OCI-LY7 (cell line): Measurements from ENCODE around the gene CFTR. TPM values are rescaled to one million over a fixed set of nuclear protein-coding genes. Genes with fewer than 3 reads are reported as not detected.
"Not testable (repeated sequence)": the region's sequence is repeated elsewhere in the genome, so short reads cannot be mapped to it uniquely, and the experiment has no call there.

Source experiments
- BruUV-seq: library from RNA; stranded (reverse); fragments of 400-500 nt; replicated peaks from 2 replicates; lab custom pipeline; 2021; lab: Mats Ljungman, UMichigan
- CTCF ChIA-PET: fragments of 300-600 bp; sonication (Branson Sonifier 250); formaldehyde crosslinking; loops from one replicate; lab custom pipeline; 2022; ENCODE audit warnings: antibody characterized with exemption; ENCODE audit not compliant: unreplicated experiment; lab: Charles Lee
- POLR2A ChIA-PET: fragments of 300-600 bp; sonication (Branson Sonifier 250); formaldehyde crosslinking; loops from one replicate; lab custom pipeline; 2022; ENCODE audit warnings: antibody characterized with exemption; lab: Charles Lee
- DNase-seq: peaks from one replicate; pipeline ENCODE4 v3.0.0-alpha.2; 2015; ENCODE audit warnings: low spot score
- H2AFZ ChIP-seq: fragments of 200-600 bp; sonication (generic), shearing (Covaris generic); 2 replicates; pipeline ENCODE4 v1.6.1; 2014; ENCODE audit warnings: mild to moderate bottlenecking, antibody characterized with exemption, low read length, moderate library complexity
- H3K27ac ChIP-seq: fragments of 200-600 bp; sonication (generic); 2 replicates; pipeline ENCODE4 v1.5.1; 2014; ENCODE audit warnings: mixed run types, low read depth, mild to moderate bottlenecking, moderate library complexity, low read length, inconsistent platforms; ENCODE audit not compliant: poor library complexity, severe bottlenecking
- H3K36me3 ChIP-seq: fragments of 200-600 bp; sonication (generic); 2 replicates; pipeline ENCODE4 v1.6.1; 2014; ENCODE audit warnings: mild to moderate bottlenecking, antibody characterized with exemption, low read length, moderate library complexity, mixed read lengths; ENCODE audit not compliant: insufficient read depth
- H3K4me1 ChIP-seq: fragments of 200-600 bp; sonication (generic); 2 replicates; pipeline ENCODE4 v1.5.1; 2014; ENCODE audit warnings: mild to moderate bottlenecking, low read length; ENCODE audit not compliant: insufficient read depth, poor library complexity, severe bottlenecking
- H3K4me2 ChIP-seq: fragments of 200-600 bp; sonication (generic); 2 replicates; pipeline ENCODE4 v1.6.1; 2014; ENCODE audit warnings: mild to moderate bottlenecking, low read length
- H3K4me3 ChIP-seq: fragments of 200-600 bp; sonication (generic); 2 replicates; pipeline ENCODE4 v1.5.1; 2014; ENCODE audit warnings: mild to moderate bottlenecking, low read depth, low read length; ENCODE audit not compliant: poor library complexity, severe bottlenecking
- H3K79me2 ChIP-seq: fragments of 200-600 bp; sonication (generic); 2 replicates; pipeline ENCODE4 v1.6.1; 2016; ENCODE audit warnings: low read depth, mild to moderate bottlenecking, low read length, moderate library complexity, mixed read lengths; ENCODE audit not compliant: insufficient read depth
- H3K9me2 ChIP-seq: fragments of 200-600 bp; sonication (generic); 2 replicates; pipeline ENCODE4 v1.6.1; 2016; ENCODE audit warnings: mild to moderate bottlenecking, low read length, mixed read lengths; ENCODE audit not compliant: insufficient read depth
- H3K9me3 ChIP-seq: fragments of 200-600 bp; sonication (generic); 2 replicates; pipeline ENCODE4 v1.6.1; 2014; ENCODE audit warnings: mild to moderate bottlenecking, mixed run types, low read length, mixed read lengths
- H4K20me1 ChIP-seq: fragments of 200-600 bp; sonication (generic); 2 replicates; pipeline ENCODE4 v1.6.1; 2014; ENCODE audit warnings: mild to moderate bottlenecking, antibody characterized with exemption, low read length, moderate library complexity, mixed read lengths; ENCODE audit not compliant: insufficient read depth
- CTCF ChIP-seq: fragments of 200-600 bp; sonication (generic); conservative IDR thresholded peaks from 2 replicates; pipeline ENCODE4 v1.5.1; 2014; ENCODE audit warnings: mild to moderate bottlenecking, antibody characterized with exemption, low read length, moderate library complexity, mixed read lengths
- EZH2phosphoT487 ChIP-seq: fragments of 200-600 bp; sonication (generic); IDR thresholded peaks from 2 replicates; pipeline ENCODE4 v1.6.1; 2018; ENCODE audit warnings: low read depth, borderline replicate concordance, mild to moderate bottlenecking, mixed run types, antibody characterized with exemption, low read length, moderate library complexity, mixed read lengths
- intact Hi-C: fragments of 100-400 bp; cut with micrococcal nuclease; formaldehyde crosslinking; loops from one replicate; pipeline ENCODE4 v1.10.0; 2022; ENCODE audit not compliant: unreplicated experiment
- total RNA-seq, 2 experiments: library from RNA; depleted of rRNA in 1 of 2; stranded (reverse); fragments of >200 nt in 1 of 2; shearing (Covaris generic) in 1 of 2; gene quantifications; 2 replicates each; pipeline ENCODE4 v1.2.3, GENCODE V29; 2014 to 2022

The CFTR gene
- total RNA-seq, 2 experiments from 2014 or later, result not detected

GRCh38 chr7:117505238-117505637 is 25.4 kb downstream of the CFTR start:
- BruUV-seq, result no TSS peak
- ChIA-PET POLR2A (no interaction called here), CTCF (no interaction called here)
- H3K9me2 ChIP-seq, result no peaks in the 10 kb centered on the region
- H3K4me3 ChIP-seq, result no peak overlapping the region
- H3K79me2 ChIP-seq, result no peaks in the 10 kb centered on the region
- H3K27ac ChIP-seq, result no peak overlapping the region
- TF ChIP-seq CTCF (no peak), EZH2phosphoT487 (no peak)
- no peaks in the 10 kb centered on the region for H3K36me3 ChIP-seq
- intact Hi-C loops, result no loop called here
- H3K4me1 ChIP-seq, result no peaks in the 10 kb centered on the region
- H2AFZ ChIP-seq, result no peak overlapping the region
- no peaks in the 10 kb centered on the region for H4K20me1 ChIP-seq
- DNase-seq, result no peak
- H3K9me3 ChIP-seq, result no peaks in the 10 kb centered on the region
- no peak overlapping the region for H3K4me2 ChIP-seq

- no peaks in the 10 kb centered on the region for H3K9me2 ChIP-seq
- H3K4me2 ChIP-seq, result no peak overlapping the region
- H3K79me2 ChIP-seq, result no peaks in the 10 kb centered on the region
- H4K20me1 ChIP-seq, result no peaks in the 10 kb centered on the region
- no peak overlapping the region for H3K4me3 ChIP-seq
- no peak overlapping the region for H3K27ac ChIP-seq
- H2AFZ ChIP-seq, result no peak overlapping the region
- no peak for DNase-seq
- CTCF ChIA-PET, result no interaction called here
- POLR2A ChIA-PET, result no interaction called here
- H3K9me3 ChIP-seq, result no peaks in the 10 kb centered on the region
- no peaks in the 10 kb centered on the region for H3K4me1 ChIP-seq
- intact Hi-C loops, result no loop called here
- BruUV-seq, result no TSS peak
- no peaks in the 10 kb centered on the region for H3K36me3 ChIP-seq
- no peak for TF ChIP-seq CTCF
- TF ChIP-seq EZH2phosphoT487, result no peak
Measured at GRCh38 chr7:117508676-117509075, 28.9 kb downstream of the CFTR start.

- H4K20me1 ChIP-seq, H3K4me3 ChIP-seq, H3K36me3 ChIP-seq, H3K79me2 ChIP-seq, H2AFZ ChIP-seq, H3K4me1 ChIP-seq, H3K4me2 ChIP-seq, H3K9me3 ChIP-seq, CTCF ChIA-PET, BruUV-seq, H3K9me2 ChIP-seq, intact Hi-C loops, H3K27ac ChIP-seq, POLR2A ChIA-PET, DNase-seq: not testable (repeated sequence)
Measured at GRCh38 chr7:117517194-117517593, 37.4 kb downstream of the CFTR start.
